ENCODE results near the gene WFIKKN2.
"Not testable (repeated sequence)": the region's sequence is repeated elsewhere in the genome, so short reads cannot be mapped to it uniquely, and the experiment has no call there.

The WFIKKN2 gene

DNA sequence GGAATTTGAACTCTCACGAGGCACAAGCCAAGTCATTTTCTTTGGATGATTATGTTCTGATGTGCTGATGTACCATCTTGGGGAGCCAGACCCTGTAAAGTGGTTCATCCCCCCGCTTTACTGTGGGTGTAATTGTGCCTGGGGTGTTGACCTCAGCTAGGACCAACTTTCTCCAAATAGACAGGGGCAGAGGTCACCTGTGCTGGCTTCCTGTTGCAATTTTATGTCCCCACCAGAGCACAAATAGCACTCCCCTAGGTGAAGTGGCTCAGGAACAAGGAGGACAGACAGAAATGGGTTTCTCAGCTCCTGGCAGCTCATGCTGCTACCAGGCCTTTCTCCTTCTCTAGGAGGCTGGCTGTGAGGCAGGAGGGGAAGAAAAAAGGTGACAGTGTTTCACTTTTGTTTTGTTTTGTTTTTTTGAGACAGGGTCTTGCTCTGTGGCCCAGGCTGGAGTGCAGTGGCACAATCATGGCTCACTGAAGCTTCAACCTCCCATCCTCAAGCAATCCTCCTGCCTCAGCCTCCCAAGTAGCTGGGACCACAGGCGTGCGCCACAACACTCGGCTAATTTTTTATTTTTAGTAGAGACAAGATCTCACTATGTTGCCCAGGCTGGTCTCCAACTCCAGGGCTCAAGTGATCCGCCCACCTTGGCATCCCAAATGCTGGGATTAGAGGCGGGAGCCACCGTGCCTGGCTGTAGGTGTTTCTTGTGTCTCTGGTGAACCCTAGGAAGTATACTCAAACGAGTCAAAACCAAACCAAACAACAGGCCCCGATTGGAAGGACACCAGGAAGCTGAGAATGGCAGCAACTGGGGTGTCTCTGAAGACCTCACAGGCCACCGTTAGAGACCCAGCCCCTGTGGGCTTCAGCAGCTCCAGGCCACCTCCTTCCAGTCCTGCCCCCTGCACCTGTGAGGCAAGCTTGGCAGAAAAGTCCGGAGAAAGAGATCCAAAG is 32.5 kb upstream of the WFIKKN2 start:
- no peaks in the 10 kb centered on the region for H3K9me3 Mint-ChIP-seq
- no peak for ATAC-seq (replicated peaks; ENCODE audit: extremely low read depth, poor library complexity, severe bottlenecking)
- H3K27me3 Mint-ChIP-seq = no peaks in the 10 kb centered on the region
- H3K36me3 Mint-ChIP-seq (ENCODE audit: insufficient read depth) = no peaks in the 10 kb centered on the region
- no peak overlapping the region for H3K27ac Mint-ChIP-seq (ENCODE audit: low read depth)
- no peak overlapping the region for H3K4me3 Mint-ChIP-seq
- no peak for DNase-seq (ENCODE audit: low spot score in 2 of 2)
- H3K4me1 Mint-ChIP-seq = no peaks in the 10 kb centered on the region

DNA sequence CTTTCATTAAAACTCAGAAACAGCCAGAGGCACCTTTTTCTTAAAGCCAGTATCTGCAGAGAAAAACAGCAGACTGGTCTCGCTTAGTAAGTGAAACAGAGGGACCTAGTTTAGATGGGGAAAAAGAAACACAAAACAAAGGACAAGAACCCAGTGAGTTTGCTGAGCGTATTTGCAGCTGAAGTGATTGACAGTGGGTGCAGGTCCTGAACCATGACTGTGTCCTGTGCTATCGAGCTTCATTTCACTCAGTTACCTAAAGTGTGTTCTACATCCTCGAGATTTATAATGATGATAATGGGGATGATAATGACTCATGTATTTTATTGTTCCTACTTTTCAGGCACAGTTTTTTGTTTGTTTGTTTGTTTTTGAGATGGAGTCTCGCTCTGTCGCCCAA is 31.7 kb upstream of the WFIKKN2 start:
- H3K4me3 Mint-ChIP-seq = no peak overlapping the region
- no peak for ATAC-seq (replicated peaks; ENCODE audit: extremely low read depth, poor library complexity, severe bottlenecking)
- no peaks in the 10 kb centered on the region for H3K27me3 Mint-ChIP-seq
- no peaks in the 10 kb centered on the region for H3K4me1 Mint-ChIP-seq
- no peaks in the 10 kb centered on the region for H3K36me3 Mint-ChIP-seq (ENCODE audit: insufficient read depth)
- no peak overlapping the region for H3K27ac Mint-ChIP-seq (ENCODE audit: low read depth)
- no peaks in the 10 kb centered on the region for H3K9me3 Mint-ChIP-seq
- no peak for DNase-seq (ENCODE audit: low spot score in 2 of 2)

DNA sequence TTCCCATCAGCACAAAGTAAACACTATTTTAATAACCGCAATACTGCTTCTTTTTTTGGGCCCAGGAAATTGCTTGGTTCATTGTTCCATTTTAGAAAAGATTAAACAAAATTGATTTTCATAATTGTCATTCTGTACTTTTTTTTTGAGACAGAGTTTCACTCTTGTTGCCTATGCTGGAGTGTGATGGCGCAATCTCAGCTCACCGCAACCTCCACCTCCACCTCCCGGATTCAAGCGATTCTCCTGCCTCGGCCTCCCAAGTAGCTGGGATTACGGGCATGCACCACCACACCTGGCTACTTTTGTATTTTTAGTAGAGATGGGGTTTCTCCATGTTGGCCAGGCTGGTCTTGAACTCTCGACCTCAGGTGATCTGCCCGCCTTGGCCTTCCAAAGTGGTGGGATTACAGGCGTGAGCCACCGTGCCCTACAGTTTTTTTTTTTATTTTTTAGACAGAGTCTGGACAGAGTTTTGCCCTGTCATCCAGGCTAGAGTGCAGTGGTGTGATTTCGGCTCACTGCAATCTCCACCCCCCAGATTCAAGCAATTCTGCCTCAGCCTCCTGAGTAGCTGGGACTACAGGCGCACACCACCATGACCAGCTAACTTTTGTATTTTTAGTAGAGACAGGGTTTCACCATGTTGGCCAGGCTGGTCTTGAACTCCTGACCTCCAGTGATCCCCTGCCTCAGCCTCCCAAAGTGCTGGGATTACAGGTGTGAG is 30.5 kb upstream of the WFIKKN2 start:
- H3K9me3 Mint-ChIP-seq; DNase-seq (ENCODE audit: low spot score in 2 of 2); H3K27me3 Mint-ChIP-seq; H3K4me1 Mint-ChIP-seq; H3K36me3 Mint-ChIP-seq (ENCODE audit: insufficient read depth); H3K27ac Mint-ChIP-seq (ENCODE audit: low read depth); H3K4me3 Mint-ChIP-seq; ATAC-seq (replicated peaks; ENCODE audit: extremely low read depth, poor library complexity, severe bottlenecking): not testable (repeated sequence)

DNA sequence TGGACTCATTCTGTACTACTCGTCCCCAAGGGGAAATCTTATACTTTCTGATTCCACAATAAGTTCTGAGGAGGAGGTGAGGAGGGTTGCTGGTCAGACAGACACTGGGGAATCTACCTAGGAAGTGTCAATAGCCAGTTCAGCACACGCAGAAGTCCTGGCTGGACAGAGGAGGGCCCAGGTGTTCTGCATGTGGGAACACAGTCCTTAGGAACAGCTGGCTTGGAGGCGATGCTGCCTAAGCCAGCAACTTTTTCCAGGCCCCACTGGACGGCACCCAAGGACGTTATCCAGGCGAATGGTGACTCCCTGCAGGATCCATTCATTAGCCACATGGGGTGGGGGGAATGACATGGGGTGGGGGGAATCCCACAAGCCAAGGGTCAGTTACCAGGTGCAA is 29.9 kb upstream of the WFIKKN2 start:
- DNase-seq (ENCODE audit: low spot score in 2 of 2) (no peak), ATAC-seq (replicated peaks; ENCODE audit: extremely low read depth, poor library complexity, severe bottlenecking) (no peak)
- Mint-ChIP-seq H3K9me3 (no peaks in the 10 kb centered on the region), H3K4me1 (no peaks in the 10 kb centered on the region), H3K36me3 (ENCODE audit: insufficient read depth) (no peaks in the 10 kb centered on the region), H3K4me3 (no peak overlapping the region), H3K27me3 (no peaks in the 10 kb centered on the region), H3K27ac (ENCODE audit: low read depth) (no peak overlapping the region)

DNA sequence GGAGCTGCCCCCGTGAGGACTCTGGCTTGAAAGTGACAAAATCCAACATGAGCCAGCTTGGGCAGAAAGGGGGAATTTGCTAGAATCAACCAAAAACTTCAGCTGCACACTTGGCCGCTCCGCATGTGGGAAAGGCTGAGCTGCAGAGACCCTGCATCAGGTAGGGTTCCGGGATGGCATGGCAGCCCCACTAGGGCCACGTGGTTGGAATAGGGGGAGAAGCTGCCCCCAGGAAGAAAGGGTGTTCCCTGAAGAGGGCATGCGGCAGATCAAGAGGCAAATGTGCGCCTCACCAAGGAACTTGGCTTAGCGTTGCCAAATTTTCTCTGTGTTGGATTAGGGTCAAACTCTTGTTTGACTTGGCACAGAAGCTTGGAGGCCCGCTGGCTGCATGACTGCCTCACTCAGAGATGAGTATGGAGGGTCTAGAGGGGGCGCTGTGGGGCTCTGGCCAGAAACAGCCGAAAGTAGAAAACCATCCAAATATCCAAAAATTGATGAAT is 29.2 kb upstream of the WFIKKN2 start:
- no peak for ATAC-seq (replicated peaks; ENCODE audit: extremely low read depth, poor library complexity, severe bottlenecking)
- no peak overlapping the region for H3K27ac Mint-ChIP-seq (ENCODE audit: low read depth)
- H3K9me3 Mint-ChIP-seq = no peaks in the 10 kb centered on the region

DNA sequence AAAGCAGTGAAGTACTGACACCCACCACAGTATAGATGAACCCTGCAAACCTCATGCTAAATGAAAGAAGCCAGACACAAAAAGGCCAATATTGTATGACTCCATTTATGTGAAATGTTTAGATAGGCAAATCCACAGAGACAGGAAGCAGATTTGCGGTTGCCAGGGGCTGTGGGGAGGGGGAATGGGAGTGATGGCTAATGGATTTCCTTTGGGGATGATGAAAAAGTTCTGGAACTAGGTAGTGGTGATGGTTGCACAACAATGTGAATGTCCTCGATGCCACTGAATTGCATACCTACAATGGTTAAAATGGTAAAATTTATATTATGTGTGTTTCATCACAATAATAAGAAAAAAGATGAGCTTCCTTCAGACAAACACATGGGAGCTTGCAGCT is 28.4 kb upstream of the WFIKKN2 start:
- Mint-ChIP-seq H3K27ac (ENCODE audit: low read depth) (no peak overlapping the region), H3K9me3 (no peaks in the 10 kb centered on the region), H3K4me3 (no peak overlapping the region), H3K4me1 (no peaks in the 10 kb centered on the region), H3K27me3 (no peaks in the 10 kb centered on the region), H3K36me3 (ENCODE audit: insufficient read depth) (no peaks in the 10 kb centered on the region)
- DNase-seq (ENCODE audit: low spot score in 2 of 2) (no peak), ATAC-seq (replicated peaks; ENCODE audit: extremely low read depth, poor library complexity, severe bottlenecking) (no peak)

More for the DNA sequence above, 29.2 kb upstream of the WFIKKN2 start:
- Mint-ChIP-seq H3K4me3 (no peak overlapping the region), H3K27me3 (no peaks in the 10 kb centered on the region), H3K4me1 (no peaks in the 10 kb centered on the region), H3K36me3 (ENCODE audit: insufficient read depth) (no peaks in the 10 kb centered on the region)
- DNase-seq (ENCODE audit: low spot score in 2 of 2) = no peak

DNA sequence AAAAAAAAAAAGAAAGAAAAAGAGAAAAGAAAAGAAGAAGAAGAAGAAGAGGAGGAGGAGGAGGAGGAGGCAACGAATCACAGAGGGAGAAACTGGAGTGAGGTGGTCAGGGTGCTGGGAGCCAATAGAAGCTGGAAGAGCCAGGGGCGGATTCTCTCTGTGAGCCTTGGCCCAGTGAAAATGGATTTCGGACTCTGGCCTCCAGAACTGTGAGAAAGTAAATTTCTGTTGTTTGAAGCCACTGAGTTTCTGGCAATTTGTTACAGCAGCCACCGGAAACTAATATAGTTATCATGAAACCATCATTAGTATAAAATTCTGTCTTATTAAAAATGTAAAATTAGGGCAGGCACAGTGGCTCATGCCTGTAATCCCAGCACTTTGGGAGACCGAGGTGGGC is 27.7 kb upstream of the WFIKKN2 start:
- no peak overlapping the region for H3K4me3 Mint-ChIP-seq
- H3K27me3 Mint-ChIP-seq = no peaks in the 10 kb centered on the region
- no peaks in the 10 kb centered on the region for H3K9me3 Mint-ChIP-seq
- H3K36me3 Mint-ChIP-seq (ENCODE audit: insufficient read depth) = no peaks in the 10 kb centered on the region
- no peaks in the 10 kb centered on the region for H3K4me1 Mint-ChIP-seq
- ATAC-seq (replicated peaks; ENCODE audit: extremely low read depth, poor library complexity, severe bottlenecking) (no peak), DNase-seq (ENCODE audit: low spot score in 2 of 2) (no peak)
- H3K27ac Mint-ChIP-seq (ENCODE audit: low read depth) = no peak overlapping the region

DNA sequence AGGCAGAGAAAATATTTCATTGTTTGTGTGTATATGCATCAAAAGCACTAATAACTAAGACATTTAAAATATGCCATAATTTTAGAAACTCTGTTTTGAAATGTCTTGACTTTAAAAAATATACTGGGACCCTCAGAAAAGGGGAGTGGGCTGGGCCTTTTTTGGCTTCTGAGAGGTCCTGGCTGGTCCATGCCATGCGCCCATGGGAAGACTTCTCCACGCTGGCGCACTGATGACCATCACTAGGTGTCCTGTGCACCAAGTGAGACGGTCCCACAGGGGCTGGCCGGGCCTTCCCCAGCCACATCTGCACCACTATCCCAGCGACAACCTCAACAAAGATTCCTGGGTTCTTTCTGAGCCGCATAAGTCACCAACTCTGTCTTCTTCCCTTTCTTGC is 27.0 kb upstream of the WFIKKN2 start:
- no peak for DNase-seq (ENCODE audit: low spot score in 2 of 2)
- H3K9me3 Mint-ChIP-seq = no peaks in the 10 kb centered on the region
- H3K4me1 Mint-ChIP-seq = no peaks in the 10 kb centered on the region
- no peak for ATAC-seq (replicated peaks; ENCODE audit: extremely low read depth, poor library complexity, severe bottlenecking)
- no peak overlapping the region for H3K27ac Mint-ChIP-seq (ENCODE audit: low read depth)
- H3K27me3 Mint-ChIP-seq = no peaks in the 10 kb centered on the region
- no peak overlapping the region for H3K4me3 Mint-ChIP-seq
- no peaks in the 10 kb centered on the region for H3K36me3 Mint-ChIP-seq (ENCODE audit: insufficient read depth)

DNA sequence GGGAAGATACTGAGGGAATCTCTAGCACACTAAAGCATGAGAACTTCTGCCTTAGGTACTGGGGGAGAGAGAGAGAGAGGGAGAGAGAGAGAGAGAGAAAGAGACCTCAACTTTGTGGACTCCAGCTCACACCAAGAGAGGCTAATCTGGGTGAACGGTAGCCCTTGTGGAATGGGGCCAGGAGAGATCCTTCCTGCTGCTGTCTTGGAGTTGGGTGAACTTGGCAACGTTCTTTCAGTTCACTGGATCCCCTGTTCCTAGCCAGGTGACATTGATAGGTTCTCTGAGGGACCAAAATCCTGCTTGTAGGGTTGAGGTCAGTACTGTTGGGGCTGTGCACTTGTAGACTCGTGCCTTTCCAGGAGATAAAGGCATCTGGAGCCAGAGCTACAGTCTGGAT is 26.5 kb upstream of the WFIKKN2 start:
- no peak overlapping the region for H3K27ac Mint-ChIP-seq (ENCODE audit: low read depth)
- H3K9me3 Mint-ChIP-seq = no peaks in the 10 kb centered on the region
- no peak for ATAC-seq (replicated peaks; ENCODE audit: extremely low read depth, poor library complexity, severe bottlenecking)
- H3K4me3 Mint-ChIP-seq = no peak overlapping the region
- no peaks in the 10 kb centered on the region for H3K4me1 Mint-ChIP-seq
- DNase-seq (ENCODE audit: low spot score in 2 of 2) = no peak
- H3K36me3 Mint-ChIP-seq (ENCODE audit: insufficient read depth) = no peaks in the 10 kb centered on the region
- no peaks in the 10 kb centered on the region for H3K27me3 Mint-ChIP-seq

DNA sequence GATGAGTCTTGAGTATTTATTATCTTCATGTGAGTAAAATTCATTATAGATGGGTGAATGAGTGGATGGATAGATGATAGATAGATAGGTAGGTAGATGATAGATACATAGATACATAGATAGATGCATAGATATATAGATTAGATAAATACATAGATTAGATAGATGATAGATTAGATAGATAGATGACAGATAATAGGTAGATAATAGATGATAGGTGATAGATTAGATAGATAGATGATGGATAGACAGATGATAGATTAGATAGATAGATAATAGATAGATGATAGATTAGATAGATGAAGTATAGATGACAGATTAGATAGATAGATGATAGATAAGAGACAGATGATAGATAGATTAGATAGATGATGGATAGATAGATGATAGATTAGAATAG is 21.8 kb upstream of the WFIKKN2 start:
- no peaks in the 10 kb centered on the region for H3K36me3 Mint-ChIP-seq (ENCODE audit: insufficient read depth)
- H3K27me3 Mint-ChIP-seq = peaks cover 6% of the 10 kb centered on the region
- no peak overlapping the region for H3K27ac Mint-ChIP-seq (ENCODE audit: low read depth)
- no peak overlapping the region for H3K4me3 Mint-ChIP-seq
- no peaks in the 10 kb centered on the region for H3K9me3 Mint-ChIP-seq
- H3K4me1 Mint-ChIP-seq = no peaks in the 10 kb centered on the region
- ATAC-seq (replicated peaks; ENCODE audit: extremely low read depth, poor library complexity, severe bottlenecking) (no peak), DNase-seq (ENCODE audit: low spot score in 2 of 2) (no peak)

DNA sequence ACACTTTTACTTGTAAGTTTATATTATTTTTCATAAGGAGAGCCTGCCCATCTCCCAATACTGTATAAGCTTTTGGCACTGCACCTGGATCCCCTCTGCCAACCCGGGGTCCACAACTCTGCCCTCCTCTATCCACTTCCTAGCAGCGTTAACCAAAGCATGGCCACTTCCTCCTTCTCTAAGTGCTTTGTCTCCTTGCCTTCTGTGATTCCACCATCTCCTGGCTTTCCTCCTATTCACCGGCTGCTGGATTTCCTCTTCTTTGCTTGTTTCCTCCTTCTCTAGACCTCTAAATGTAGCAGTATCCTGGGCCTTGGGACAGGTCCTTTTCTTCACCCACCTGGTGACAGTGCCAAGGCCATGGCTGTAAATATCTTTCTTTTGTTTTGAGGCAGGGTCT is 20.0 kb upstream of the WFIKKN2 start:
- H3K4me1 Mint-ChIP-seq = peaks cover 5% of the 10 kb centered on the region
- H3K27ac Mint-ChIP-seq (ENCODE audit: low read depth) = no peak overlapping the region
- ATAC-seq (replicated peaks; ENCODE audit: extremely low read depth, poor library complexity, severe bottlenecking) (no peak), DNase-seq (ENCODE audit: low spot score in 2 of 2) (no peak)
- peaks cover 2% of the 10 kb centered on the region for H3K36me3 Mint-ChIP-seq (ENCODE audit: insufficient read depth)
- H3K4me3 Mint-ChIP-seq = no peak overlapping the region
- H3K27me3 Mint-ChIP-seq = peaks cover 6% of the 10 kb centered on the region
- no peaks in the 10 kb centered on the region for H3K9me3 Mint-ChIP-seq

DNA sequence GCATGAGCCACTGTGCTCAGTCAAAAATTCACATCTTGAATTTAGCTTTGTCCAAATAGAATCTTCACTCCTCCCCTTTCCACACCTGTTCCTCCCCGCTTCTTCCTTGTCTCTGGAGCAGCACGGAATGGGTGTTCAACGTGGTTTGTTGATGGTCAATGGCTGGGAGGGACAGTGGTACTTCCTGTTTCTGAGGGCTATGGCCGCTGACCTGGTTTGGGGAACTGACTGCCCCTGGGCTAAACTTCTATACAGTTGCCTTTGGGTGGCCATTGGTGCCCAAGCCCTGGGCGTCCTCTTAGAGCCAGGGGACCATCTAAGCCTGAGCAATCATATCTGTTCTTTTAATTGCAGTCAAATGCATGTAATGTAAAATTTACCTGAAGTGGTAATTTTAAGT is 19.1 kb upstream of the WFIKKN2 start:
- Mint-ChIP-seq H3K4me1 (peaks cover 5% of the 10 kb centered on the region), H3K27ac (ENCODE audit: low read depth) (no peak overlapping the region), H3K9me3 (no peaks in the 10 kb centered on the region), H3K36me3 (ENCODE audit: insufficient read depth) (peaks cover 2% of the 10 kb centered on the region), H3K4me3 (no peak overlapping the region), H3K27me3 (peaks cover 6% of the 10 kb centered on the region)
- DNase-seq (ENCODE audit: low spot score in 2 of 2) = no peak
- no peak for ATAC-seq (replicated peaks; ENCODE audit: extremely low read depth, poor library complexity, severe bottlenecking)

Data from central memory CD8-positive, alpha-beta T cell (primary cell).